Upper lobe of right lung (tissue), 1 donor: ENCODE results near the gene CCDC177. TPM values are rescaled to one million over a fixed set of nuclear protein-coding genes. Genes with fewer than 3 reads are reported as not detected.
A peak's percentile ranks its signal among the peaks of the same experiment; 100 is the strongest.

Experiments used
- ATAC-seq: fragments of 200-7000 bp; cut with Tn5 transposase; one replicate; pipeline ENCODE4 v1.9.1; 2020; ENCODE audit warnings: mild to moderate bottlenecking, moderate library complexity
- DNase-seq: peaks from one replicate; pipeline ENCODE4 v3.0.0-alpha.2; 2020
- H3K27ac ChIP-seq: fragments of 200-600 bp; one replicate; pipeline ENCODE4 v1.8.0; 2022
- H3K27me3 ChIP-seq: fragments of 200-600 bp; one replicate; pipeline ENCODE4 v1.8.0; 2022; ENCODE audit warnings: mild to moderate bottlenecking
- H3K36me3 ChIP-seq: fragments of 200-600 bp; one replicate; pipeline ENCODE4 v1.8.0; 2022
- H3K4me1 ChIP-seq: fragments of 200-600 bp; one replicate; pipeline ENCODE4 v1.8.0; 2022
- H3K4me3 ChIP-seq: fragments of 200-600 bp; one replicate; pipeline ENCODE4 v1.8.0; 2022; ENCODE audit warnings: mild to moderate bottlenecking
- H3K9me3 ChIP-seq: fragments of 200-600 bp; one replicate; pipeline ENCODE4 v1.8.0; 2022
- intact Hi-C: fragments of 100-400 bp; cut with DNase I; formaldehyde crosslinking; loops from one replicate; pipeline ENCODE4 v1.11.0; 2022
- total RNA-seq: library from RNA; stranded (reverse); fragmentation: NEBNext Ultra II Directional; extraction: Animal tissue kit (Norgen Biotek cat#: 25700); gene quantifications from one replicate; pipeline ENCODE4 v1.2.1, GENCODE V29; 2021
- TF ChIP-seq, protein P1 (sequence below): fragments of 200-600 bp; IDR thresholded peaks from one replicate; pipeline ENCODE4 v1.8.0; 2022; ENCODE audit warnings: antibody characterized with exemption
- donor health status: DM: no; HTN: yes; CAD: no; lungs with severe emphysema.

CCDC177 gene
- total RNA-seq, 1 donor from 2014 or later, result not detected

DNA sequence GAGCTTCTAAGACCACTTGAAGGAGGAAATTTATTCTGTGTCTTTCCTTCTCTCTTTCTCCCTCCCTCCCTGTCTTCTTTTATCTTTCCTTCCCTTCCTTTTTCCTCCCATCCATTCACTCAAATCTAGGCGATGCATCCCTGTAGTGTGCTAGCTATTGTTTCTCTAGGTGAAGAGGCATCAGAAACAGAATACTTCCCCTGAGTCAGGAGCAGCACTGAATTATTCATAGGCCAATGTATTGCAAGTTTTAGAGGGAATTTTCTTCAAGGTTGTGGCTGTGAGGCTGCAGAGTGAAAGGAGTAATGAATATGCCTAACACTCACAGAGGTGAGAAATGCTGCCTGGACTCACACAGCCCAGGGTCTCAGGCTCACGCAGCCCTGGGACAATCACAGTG, 23.2 kb downstream of the CCDC177 start:
- TF ChIP-seq, protein P1, sequence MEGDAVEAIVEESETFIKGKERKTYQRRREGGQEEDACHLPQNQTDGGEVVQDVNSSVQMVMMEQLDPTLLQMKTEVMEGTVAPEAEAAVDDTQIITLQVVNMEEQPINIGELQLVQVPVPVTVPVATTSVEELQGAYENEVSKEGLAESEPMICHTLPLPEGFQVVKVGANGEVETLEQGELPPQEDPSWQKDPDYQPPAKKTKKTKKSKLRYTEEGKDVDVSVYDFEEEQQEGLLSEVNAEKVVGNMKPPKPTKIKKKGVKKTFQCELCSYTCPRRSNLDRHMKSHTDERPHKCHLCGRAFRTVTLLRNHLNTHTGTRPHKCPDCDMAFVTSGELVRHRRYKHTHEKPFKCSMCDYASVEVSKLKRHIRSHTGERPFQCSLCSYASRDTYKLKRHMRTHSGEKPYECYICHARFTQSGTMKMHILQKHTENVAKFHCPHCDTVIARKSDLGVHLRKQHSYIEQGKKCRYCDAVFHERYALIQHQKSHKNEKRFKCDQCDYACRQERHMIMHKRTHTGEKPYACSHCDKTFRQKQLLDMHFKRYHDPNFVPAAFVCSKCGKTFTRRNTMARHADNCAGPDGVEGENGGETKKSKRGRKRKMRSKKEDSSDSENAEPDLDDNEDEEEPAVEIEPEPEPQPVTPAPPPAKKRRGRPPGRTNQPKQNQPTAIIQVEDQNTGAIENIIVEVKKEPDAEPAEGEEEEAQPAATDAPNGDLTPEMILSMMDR, result no peak

DNA sequence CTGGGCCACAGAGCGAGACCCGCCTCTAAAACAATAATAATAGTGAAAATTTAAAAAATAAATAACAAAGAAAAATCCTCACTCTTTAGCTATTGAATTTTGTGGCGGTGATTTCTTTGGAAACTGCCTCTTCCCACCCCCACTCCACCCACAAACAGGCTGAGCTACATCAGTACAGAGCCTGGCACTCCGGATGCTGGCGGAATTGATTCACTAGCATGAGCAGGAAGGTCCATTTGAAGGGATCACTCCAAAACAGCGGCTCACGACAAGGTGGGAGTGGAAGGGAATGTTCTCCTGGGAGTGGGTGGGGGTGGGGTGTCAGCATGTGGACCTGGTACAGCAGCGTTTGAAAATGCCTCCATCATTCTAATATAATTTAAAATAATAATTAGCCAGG, 26.1 kb downstream of the CCDC177 start:
- Histone ChIP-seq H3K4me3 (no peak overlapping the region), H3K36me3 (no peaks in the 10 kb centered on the region), H3K9me3 (no peaks in the 10 kb centered on the region), H3K4me1 (peaks cover 3% of the 10 kb centered on the region), H3K27ac (no peak overlapping the region), H3K27me3 (peaks cover 28% of the 10 kb centered on the region)
- DNase-seq (no peak), ATAC-seq (no peak)
- intact Hi-C loops, result no loop called here
- TF ChIP-seq, protein P1, result no peak

More for the DNA sequence above, 23.2 kb downstream of the CCDC177 start:
- H3K4me1 ChIP-seq, result peaks cover 3% of the 10 kb centered on the region
- no peak overlapping the region for H3K4me3 ChIP-seq
- no peaks in the 10 kb centered on the region for H3K9me3 ChIP-seq
- no peaks in the 10 kb centered on the region for H3K36me3 ChIP-seq
- intact Hi-C loops, result no loop called here
- ATAC-seq, result no peak
- no peak overlapping the region for H3K27ac ChIP-seq
- H3K27me3 ChIP-seq, result peaks cover 28% of the 10 kb centered on the region
- no peak for DNase-seq

DNA sequence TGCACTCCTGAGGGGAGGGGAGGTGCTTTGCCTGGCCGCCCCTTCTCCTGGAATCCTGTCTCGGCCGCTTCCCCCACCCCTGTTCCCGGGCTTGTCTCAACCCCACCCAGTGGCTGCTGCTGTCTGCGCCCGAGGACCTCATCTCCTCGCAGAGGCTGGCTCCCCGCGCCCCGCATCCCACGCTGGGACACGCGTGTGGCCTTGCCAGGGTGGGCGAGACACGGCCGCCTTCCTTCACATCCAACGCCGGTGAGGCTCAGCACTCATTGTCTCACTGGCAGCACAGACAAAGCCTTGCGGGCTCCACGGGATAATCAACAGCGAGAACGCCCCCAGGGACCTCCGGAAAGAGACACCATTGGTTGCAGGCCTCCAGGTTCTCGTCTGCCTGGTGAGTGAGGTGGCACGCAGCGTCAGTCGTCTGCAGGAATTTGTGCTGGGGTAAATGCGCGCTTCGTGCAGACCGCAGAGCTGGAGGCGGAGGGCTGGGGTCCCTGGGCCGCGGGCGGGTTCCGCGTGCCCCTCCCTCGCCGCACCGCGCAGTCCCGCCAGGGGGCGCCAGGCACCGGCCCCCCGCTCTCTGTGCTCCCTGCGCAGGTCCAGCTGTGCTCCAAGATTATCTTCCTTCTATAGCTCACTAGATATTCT, 26.8 kb downstream of the CCDC177 start:
- Histone ChIP-seq H3K9me3 (no peaks in the 10 kb centered on the region), H3K4me3 (no peak overlapping the region), H3K36me3 (no peaks in the 10 kb centered on the region), H3K27me3 (peaks cover 28% of the 10 kb centered on the region), H3K27ac (no peak overlapping the region), H3K4me1 (peaks cover 3% of the 10 kb centered on the region)
- TF ChIP-seq, protein P1, result peak; percentile 50
- intact Hi-C loops, result no loop called here
- no peak for DNase-seq
- peak; percentile 68 for ATAC-seq

DNA sequence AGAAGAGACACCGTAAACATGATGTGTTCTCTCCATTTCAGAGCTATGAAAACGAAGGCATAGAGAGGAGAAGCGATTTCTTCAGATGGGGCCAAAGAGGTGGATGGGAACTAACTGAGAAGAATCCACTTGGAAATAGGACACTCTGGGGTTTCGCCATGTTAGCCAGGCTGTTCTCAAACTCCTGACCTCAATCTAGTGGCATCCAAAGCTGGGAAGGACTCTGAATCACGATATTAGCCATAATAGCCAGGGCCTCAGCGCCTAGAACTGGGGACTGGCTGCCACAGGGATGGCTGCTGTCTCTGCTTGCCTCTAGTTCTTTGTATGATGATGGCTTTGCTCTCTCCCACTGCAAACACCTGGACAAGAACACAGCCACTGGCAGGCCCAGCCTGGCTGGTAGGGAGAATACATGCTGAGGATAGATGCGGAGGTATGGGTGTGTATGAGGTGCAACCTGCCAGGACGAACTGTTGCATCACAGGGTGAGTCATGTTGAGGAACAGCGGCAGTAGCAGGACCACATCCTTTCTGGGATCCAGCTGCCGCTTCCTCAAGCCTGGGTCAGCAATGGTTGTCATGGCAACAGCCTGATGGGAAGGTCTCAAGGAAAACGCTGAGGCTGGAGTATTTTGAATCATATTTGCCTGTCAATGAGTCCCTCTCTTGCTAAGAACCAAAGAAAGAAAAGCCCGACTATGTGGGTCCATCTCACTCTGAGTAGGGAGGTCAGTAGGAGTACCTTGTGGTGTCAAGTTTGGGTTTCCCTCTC, 31.1 kb downstream of the CCDC177 start:
- intact Hi-C loops, result no loop called here
- ATAC-seq (peak; percentile 83), DNase-seq (peak; percentile 76)
- TF ChIP-seq, protein P1, result no peak
- H3K36me3 ChIP-seq, result no peaks in the 10 kb centered on the region
- peaks cover 8% of the 10 kb centered on the region for H3K4me1 ChIP-seq
- no peaks in the 10 kb centered on the region for H3K9me3 ChIP-seq
- H3K27me3 ChIP-seq, result peaks cover 13% of the 10 kb centered on the region
- H3K4me3 ChIP-seq, result no peak overlapping the region
- H3K27ac ChIP-seq, result no peak overlapping the region

DNA sequence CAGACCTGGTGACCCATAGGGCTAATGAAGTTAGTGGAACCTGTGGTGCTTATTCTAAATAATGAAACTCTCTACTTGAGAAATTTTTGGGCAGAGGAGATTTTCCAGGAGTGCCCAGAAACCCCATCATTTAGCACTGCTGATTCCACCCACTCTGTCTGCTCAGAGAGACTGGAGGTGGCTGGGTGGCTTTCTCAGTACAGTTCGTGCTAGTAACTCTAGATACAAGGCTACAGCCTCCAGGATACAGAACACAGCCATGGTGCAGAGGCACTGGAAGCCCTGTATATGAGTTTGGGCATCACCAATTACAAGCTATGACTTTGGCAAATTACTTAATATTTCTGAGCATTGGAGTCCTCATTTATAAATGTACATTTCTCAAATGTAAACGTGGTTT, 32.4 kb downstream of the CCDC177 start:
- H3K27me3 ChIP-seq, result peaks cover under 1% of the 10 kb centered on the region
- DNase-seq (no peak), ATAC-seq (no peak)
- TF ChIP-seq, protein P1, result no peak
- H3K27ac ChIP-seq, result no peak overlapping the region
- H3K36me3 ChIP-seq, result no peaks in the 10 kb centered on the region
- no peak overlapping the region for H3K4me3 ChIP-seq
- H3K9me3 ChIP-seq, result no peaks in the 10 kb centered on the region
- H3K4me1 ChIP-seq, result peaks cover 6% of the 10 kb centered on the region
- intact Hi-C loops, result no loop called here
